Astrocyte (in vitro differentiated cells and primary cell): Measurements from ENCODE around the gene CRTC1.

ENCODE experiments used
- CTCF ChIP-seq: IDR thresholded peaks from 2 replicates; pipeline ENCODE4 v1.5.1; 2011; ENCODE audit warnings: low read depth, mild to moderate bottlenecking, inconsistent platforms, low read length, moderate library complexity; ENCODE audit not compliant: insufficient read depth
- EZH2 ChIP-seq: IDR thresholded peaks from 2 replicates; pipeline ENCODE4 v1.6.1; 2012; ENCODE audit warnings: mild to moderate bottlenecking, low read length, inconsistent platforms; ENCODE audit not compliant: insufficient read depth

- TF ChIP-seq CTCF (no peak), EZH2 (no peak)
These were observed 125.8 kb downstream of the CRTC1 start for GRCh38 chr19:18809149-18809868.
